PC-3 (cell line): ENCODE measurements around the gene SUSD4. TPM values are rescaled to one million over a fixed set of nuclear protein-coding genes. Genes with fewer than 3 reads are reported as not detected.

Experiments used
- ATAC-seq: fragments of 200-7000 bp; cut with Tn5 transposase; 2 replicates; pipeline ENCODE4 v1.9.1; 2020; ENCODE audit warnings: mild to moderate bottlenecking, moderate library complexity
- BruUV-seq: library from RNA; stranded (reverse); fragments of 400-500 nt; replicated peaks from 2 replicates; lab custom pipeline; 2021; lab: Mats Ljungman, UMichigan
- CTCF ChIA-PET: fragments of 300-600 bp; sonication (Branson Sonifier 250); formaldehyde crosslinking; loops from one replicate; lab custom pipeline; 2022; ENCODE audit warnings: antibody characterized with exemption; lab: Charles Lee
- POLR2A ChIA-PET: fragments of 300-600 bp; sonication (Branson Sonifier 250); formaldehyde crosslinking; loops from one replicate; lab custom pipeline; 2022; ENCODE audit warnings: antibody characterized with exemption; ENCODE audit not compliant: unreplicated experiment; lab: Charles Lee
- DNase-seq: peaks from one replicate; pipeline ENCODE4 v3.0.0-alpha.2; 2015
- H2AFZ ChIP-seq: fragments of 300-600 bp; sonication (generic); 2 replicates; pipeline ENCODE4 v1.6.0; 2016; ENCODE audit warnings: antibody characterized with exemption, low read length
- H3F3A ChIP-seq: fragments of 300-600 bp; sonication (generic); one replicate; pipeline ENCODE4 v1.6.0; 2017; ENCODE audit warnings: antibody characterized with exemption, low read length, control low read depth, mild to moderate bottlenecking; ENCODE audit not compliant: unreplicated experiment
- H3K27ac ChIP-seq: fragments of 300-600 bp; sonication (generic); 2 replicates; pipeline ENCODE4 v1.5.1; 2016; ENCODE audit warnings: mild to moderate bottlenecking, low read length
- H3K27me3 ChIP-seq: fragments of 300-600 bp; sonication (generic); 2 replicates; pipeline ENCODE4 v1.6.1; 2016; ENCODE audit warnings: low read length, mixed read lengths
- H3K36me3 ChIP-seq: fragments of 300-600 bp; sonication (generic); 2 replicates; pipeline ENCODE4 v1.6.1; 2016; ENCODE audit warnings: low read depth, mixed run types, low read length, mixed read lengths
- H3K4me1 ChIP-seq: fragments of 300-600 bp; sonication (generic); 2 replicates; pipeline ENCODE4 v1.5.1; 2016; ENCODE audit warnings: low read length; ENCODE audit not compliant: insufficient read depth
- H3K4me2 ChIP-seq: fragments of 300-600 bp; sonication (generic); 2 replicates; pipeline ENCODE4 v1.6.0; 2016; ENCODE audit warnings: low read length
- H3K4me3 ChIP-seq: fragments of 300-600 bp; sonication (generic); 2 replicates; pipeline ENCODE4 v1.5.1; 2016; ENCODE audit warnings: mild to moderate bottlenecking, low read length, mixed read lengths
- H3K79me2 ChIP-seq: fragments of 300-600 bp; sonication (generic); 2 replicates; pipeline ENCODE4 v1.6.1; 2017; ENCODE audit warnings: low read length, mixed read lengths
- H3K9ac ChIP-seq: fragments of 300-600 bp; sonication (generic); 2 replicates; pipeline ENCODE4 v1.6.0; 2016; ENCODE audit warnings: mild to moderate bottlenecking, low read length
- H3K9me2 ChIP-seq: fragments of 300-600 bp; sonication (generic); replicated peaks from 2 replicates; pipeline ENCODE4 v1.6.1; 2016; ENCODE audit warnings: mixed run types, low read length, mixed read lengths
- H3K9me3 ChIP-seq: fragments of 300-600 bp; sonication (generic); 2 replicates; pipeline ENCODE4 v1.6.1; 2016; ENCODE audit warnings: low read length, mixed read lengths
- H4K20me1 ChIP-seq: fragments of 300-600 bp; sonication (generic); 2 replicates; pipeline ENCODE4 v1.6.1; 2016; ENCODE audit warnings: low read length, mixed read lengths
- EZH2 ChIP-seq: fragments of 300-600 bp; sonication (generic); IDR thresholded peaks from one replicate; pipeline ENCODE4 v1.6.1; 2017; ENCODE audit warnings: antibody characterized with exemption, mild to moderate bottlenecking, low read length; ENCODE audit not compliant: unreplicated experiment
- EZH2phosphoT487 ChIP-seq: fragments of 300-600 bp; sonication (generic); IDR thresholded peaks from 2 replicates; pipeline ENCODE4 v1.6.1; 2018; ENCODE audit warnings: mild to moderate bottlenecking, antibody characterized with exemption, low read length, borderline replicate concordance
- intact Hi-C: fragments of 100-400 bp; cut with micrococcal nuclease; formaldehyde crosslinking; loops from 2 replicates; pipeline ENCODE4 v1.9.0; 2023
- total RNA-seq: library from RNA; depleted of rRNA; stranded (reverse); fragments of >200 nt; gene quantifications from 2 replicates; pipeline ENCODE4 v1.2.3, GENCODE V29; 2014
- TF ChIP-seq, protein P1 (sequence below): fragments of 300-600 bp; sonication (generic); conservative IDR thresholded peaks from 2 replicates; pipeline ENCODE4 v1.5.1; 2017; ENCODE audit warnings: antibody characterized with exemption, low read depth, mild to moderate bottlenecking, low read length

SUSD4 gene
- total RNA-seq, 1 experiment from 2014 or later = 5.2 TPM

- Histone ChIP-seq H3F3A (no peaks in the 10 kb centered on the region), H4K20me1 (no peaks in the 10 kb centered on the region), H3K36me3 (no peaks in the 10 kb centered on the region), H3K9ac (peak overlapping the region; percentile 69), H3K9me3 (no peaks in the 10 kb centered on the region), H3K27ac (peak overlapping the region; percentile 93), H3K4me1 (peaks cover 31% of the 10 kb centered on the region), H3K9me2 (no peaks in the 10 kb centered on the region), H3K4me3 (no peak overlapping the region), H3K27me3 (no peaks in the 10 kb centered on the region), H2AFZ (peak overlapping the region; percentile 2; the same call in 1 of the 2 replicates), H3K4me2 (peak overlapping the region; percentile 64), H3K79me2 (no peaks in the 10 kb centered on the region)
- intact Hi-C loops = no loop called here
- TF ChIP-seq EZH2phosphoT487 (no peak), EZH2 (no peak)
- TF ChIP-seq, protein P1, sequence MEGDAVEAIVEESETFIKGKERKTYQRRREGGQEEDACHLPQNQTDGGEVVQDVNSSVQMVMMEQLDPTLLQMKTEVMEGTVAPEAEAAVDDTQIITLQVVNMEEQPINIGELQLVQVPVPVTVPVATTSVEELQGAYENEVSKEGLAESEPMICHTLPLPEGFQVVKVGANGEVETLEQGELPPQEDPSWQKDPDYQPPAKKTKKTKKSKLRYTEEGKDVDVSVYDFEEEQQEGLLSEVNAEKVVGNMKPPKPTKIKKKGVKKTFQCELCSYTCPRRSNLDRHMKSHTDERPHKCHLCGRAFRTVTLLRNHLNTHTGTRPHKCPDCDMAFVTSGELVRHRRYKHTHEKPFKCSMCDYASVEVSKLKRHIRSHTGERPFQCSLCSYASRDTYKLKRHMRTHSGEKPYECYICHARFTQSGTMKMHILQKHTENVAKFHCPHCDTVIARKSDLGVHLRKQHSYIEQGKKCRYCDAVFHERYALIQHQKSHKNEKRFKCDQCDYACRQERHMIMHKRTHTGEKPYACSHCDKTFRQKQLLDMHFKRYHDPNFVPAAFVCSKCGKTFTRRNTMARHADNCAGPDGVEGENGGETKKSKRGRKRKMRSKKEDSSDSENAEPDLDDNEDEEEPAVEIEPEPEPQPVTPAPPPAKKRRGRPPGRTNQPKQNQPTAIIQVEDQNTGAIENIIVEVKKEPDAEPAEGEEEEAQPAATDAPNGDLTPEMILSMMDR = no peak
- no TSS peak for BruUV-seq
- no peak for ATAC-seq
- CTCF ChIA-PET = interaction anchor here (0.6 kb wide), 1 partner anchor 56 kb away, joined by 3 read pairs; no protein-coding TSS in a partner anchor
- no peak for DNase-seq
- POLR2A ChIA-PET = interaction anchor here (0.6 kb wide), 1 partner anchor 147 kb away, joined by 4 read pairs; no protein-coding TSS in a partner anchor
Observed at GRCh38 chr1:223189525-223189902, 174.5 kb downstream of the SUSD4 start.

DNA sequence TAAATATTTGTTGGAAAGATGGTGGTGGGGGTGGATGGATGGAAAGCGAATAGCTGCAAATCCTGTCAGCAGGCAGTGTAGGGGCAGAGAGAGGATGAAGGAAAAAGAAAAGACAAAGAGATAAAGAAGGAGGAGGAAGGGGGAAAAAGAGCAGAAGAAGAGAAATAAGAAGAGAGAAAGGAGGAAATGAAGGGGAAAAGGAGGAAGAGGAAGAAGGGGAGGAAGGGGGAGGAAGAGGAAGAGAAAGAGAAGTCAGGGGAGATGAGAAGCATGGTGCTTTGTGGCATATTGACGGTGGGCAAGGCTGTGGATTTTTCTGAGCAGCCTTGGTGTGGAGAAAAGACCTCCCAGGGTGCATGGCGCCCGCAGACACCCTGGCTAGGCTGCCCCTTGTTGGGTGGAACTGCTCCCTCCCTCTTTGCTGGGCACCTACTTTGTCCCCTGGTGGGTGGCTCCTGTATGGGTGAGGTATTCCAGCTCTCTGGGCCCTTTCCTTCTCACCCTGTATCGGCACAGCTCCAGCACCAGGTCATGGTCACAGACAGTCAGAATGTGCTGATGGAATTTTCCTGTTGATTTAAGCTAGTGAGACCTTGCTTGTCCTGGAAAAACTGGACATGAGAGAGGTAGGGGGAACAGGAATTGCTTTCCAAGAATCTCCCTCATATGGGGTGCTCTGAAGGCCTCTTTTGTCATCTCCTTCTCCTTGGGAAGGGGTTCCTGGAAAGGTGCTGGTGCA, 175.2 kb downstream of the SUSD4 start:
- no peak for ATAC-seq

More for the DNA sequence above, 175.2 kb downstream of the SUSD4 start:
- H3K36me3 ChIP-seq = no peaks in the 10 kb centered on the region
- no peaks in the 10 kb centered on the region for H3K27me3 ChIP-seq
- H3K4me2 ChIP-seq = peak overlapping the region; percentile 64; the same call in 1 of the 2 replicates
- H4K20me1 ChIP-seq = no peaks in the 10 kb centered on the region
- H3K9me2 ChIP-seq = no peaks in the 10 kb centered on the region
- TF ChIP-seq EZH2phosphoT487 = no peak
- no peak for TF ChIP-seq EZH2
- TF ChIP-seq, protein P1 = no peak
- POLR2A ChIA-PET = no interaction called here
- H3K4me3 ChIP-seq = no peak overlapping the region
- H3K9me3 ChIP-seq = no peaks in the 10 kb centered on the region
- no peak overlapping the region for H2AFZ ChIP-seq
- H3K27ac ChIP-seq = peak overlapping the region; percentile 93
- intact Hi-C loops = no loop called here
- CTCF ChIA-PET = no interaction called here
- H3K79me2 ChIP-seq = no peaks in the 10 kb centered on the region
- BruUV-seq = no TSS peak
- H3K9ac ChIP-seq = peak overlapping the region; percentile 69; the same call in 1 of the 2 replicates
- peaks cover 31% of the 10 kb centered on the region for H3K4me1 ChIP-seq
- no peak for DNase-seq
- H3F3A ChIP-seq = no peaks in the 10 kb centered on the region
